Dermis blood vessel endothelial cell (primary cell): Measurements from ENCODE around the gene EAPP. TPM values are rescaled to one million over a fixed set of nuclear protein-coding genes. Genes with fewer than 3 reads are reported as not detected.
"Not testable (repeated sequence)": the region's sequence is repeated elsewhere in the genome, so short reads cannot be mapped to it uniquely, and the experiment has no call there.

Source experiments
- DNase-seq: peaks from one replicate; pipeline ENCODE4 v3.0.0; 2010
- total RNA-seq: library from RNA; depleted of rRNA; stranded (reverse); fragments of >200 nt; gene quantifications from 2 replicates; pipeline ENCODE4 v1.2.3, GENCODE V29; 2014

Gene EAPP
- total RNA-seq, 1 donor from 2014 or later: 49.2 TPM

- no peak for DNase-seq
Measured at GRCh38 chr14:34479694-34480093, 59.8 kb downstream of the EAPP start.

GRCh38 chr14:34478261-34478660, 61.2 kb downstream of the EAPP start:
- no peak for DNase-seq

- not testable (repeated sequence) for DNase-seq
Measured at GRCh38 chr14:34476036-34476435, 63.5 kb downstream of the EAPP start.

GRCh38 chr14:34475163-34475562, 64.3 kb downstream of the EAPP start:
- DNase-seq: no peak

- no peak for DNase-seq
Measured at GRCh38 chr14:34474187-34474679, 65.3 kb downstream of the EAPP start.

GRCh38 chr14:34472706-34473279, 66.7 kb downstream of the EAPP start:
- no peak for DNase-seq

GRCh38 chr14:34470319-34470718, 69.2 kb downstream of the EAPP start:
- no peak for DNase-seq

- no peak for DNase-seq
Measured at GRCh38 chr14:34466691-34467090, 72.8 kb downstream of the EAPP start.

Other genes with a start within 250 kb of the EAPP start
- gene SPTSSA, start 77.5 kb downstream of the EAPP start, total RNA-seq: 16.8 and 20.8 TPM in 2 replicates
- gene SNX6, start 90.4 kb upstream of the EAPP start, total RNA-seq: 178 and 180 TPM in 2 replicates
- gene CFL2, start 174.9 kb upstream of the EAPP start, total RNA-seq: 44.9 and 135 TPM in 2 replicates